ENCODE measurements around the gene DHX8. TPM values are rescaled to one million over a fixed set of nuclear protein-coding genes. Genes with fewer than 3 reads are reported as not detected.

The DHX8 gene
- total RNA-seq, 1 experiment from 2014 or later, result 54.1 TPM

- Histone ChIP-seq H4K8ac (replicated peaks; ENCODE audit: insufficient read length, low read depth, low read length) (no peak overlapping the region), H2BK5ac (ENCODE audit: insufficient read length, low read length) (no peak overlapping the region), H3K27ac (ENCODE audit: insufficient read length, low read depth, low read length) (no peak overlapping the region), H4K5ac (ENCODE audit: insufficient read length, low read depth, low read length) (no peak overlapping the region), H2AK5ac (ENCODE audit: insufficient read length, low read length) (no peak overlapping the region), H3K4me1 (ENCODE audit: insufficient read depth, low read length) (peaks cover 17% of the 10 kb centered on the region), H3K79me2 (ENCODE audit: insufficient read depth, low read length) (no peaks in the 10 kb centered on the region), H3K27me3 (ENCODE audit: insufficient read depth, low read length) (no peaks in the 10 kb centered on the region; the same call in 1 of the 2 replicates), H4K91ac (ENCODE audit: insufficient read length, low read depth, low read length) (no peak overlapping the region), H2BK120ac (ENCODE audit: low read depth, low read length, poor library complexity, severe bottlenecking) (no peak overlapping the region), H3K9ac (ENCODE audit: extremely low read depth, insufficient read length, low read length) (no peak overlapping the region), H3K23ac (ENCODE audit: insufficient read length, low read depth, low read length) (no peak overlapping the region), H3T11ph (ENCODE audit: low read length) (no peak overlapping the region), H3K56ac (ENCODE audit: insufficient read length, low read depth, low read length) (no peak overlapping the region), H3K4ac (ENCODE audit: low read depth, low read length) (no peak overlapping the region), H3K9me3 (ENCODE audit: control insufficient read depth, low read depth, low read length) (no peaks in the 10 kb centered on the region), H2BK20ac (ENCODE audit: low read depth, low read length, poor library complexity, severe bottlenecking) (no peak overlapping the region), H3K14ac (ENCODE audit: insufficient read depth, low read length) (no peak overlapping the region), H3K4me2 (ENCODE audit: insufficient read depth, insufficient read length, low read length) (peak overlapping the region; percentile 3), H4K20me1 (ENCODE audit: control insufficient read depth, insufficient read depth, insufficient read length) (no peaks in the 10 kb centered on the region), H2BK15ac (ENCODE audit: low read depth, low read length) (no peak overlapping the region), H2BK12ac (ENCODE audit: insufficient read length, low read depth, low read length) (no peak overlapping the region), H3K79me1 (ENCODE audit: insufficient read depth, low read depth, low read length, poor library complexity, severe bottlenecking) (no peaks in the 10 kb centered on the region), H3K23me2 (ENCODE audit: insufficient read length, low read depth, low read length, poor library complexity, severe bottlenecking) (no peaks in the 10 kb centered on the region), H3K18ac (ENCODE audit: insufficient read length, low read depth, low read length) (no peak overlapping the region), H2AFZ (ENCODE audit: low read length) (no peak overlapping the region)
- no CpG with 5 or more reads among the region's 15 CpGs for WGBS (ENCODE audit: extremely low coverage, insufficient read length, low lambda C conversion rate)
- H3K27me3 Mint-ChIP-seq (ENCODE audit: low read depth), result peaks cover 43% of the 10 kb centered on the region
- peaks cover 0 to 3% of the 10 kb centered on the region in 2 experiments; a peak in 1 of 5 replicates for H3K9me3 Mint-ChIP-seq
- no peak for DNase-seq
- peaks cover 27 to 31% of the 10 kb centered on the region in 2 experiments for H3K4me1 Mint-ChIP-seq
- peak overlapping the region in 1 of 2 experiments; percentile 67; a peak in 3 of 5 replicates for H3K4me3 Mint-ChIP-seq
- TF ChIP-seq CTCF (conservative IDR thresholded peaks at IDR 0.05), result no peak
- peaks cover 0 to 4% (median 0%) of the 10 kb centered on the region in 3 experiments; a peak in 2 of 7 replicates for H3K36me3 Mint-ChIP-seq (ENCODE audit: insufficient read depth in 1 of 3, low read depth in 3 of 3)
- no peak overlapping the region for H3K27ac Mint-ChIP-seq
Measured at GRCh38 chr17:43563600-43564594, 80.1 kb downstream of the DHX8 start.

All from H9 (cell line).